Activated T-cell treated with anti-CD3 and anti-CD28 coated beads for 1 hour (primary cell): ENCODE measurements around the gene HSF2BP.
"Not testable (repeated sequence)": the region's sequence is repeated elsewhere in the genome, so short reads cannot be mapped to it uniquely, and the experiment has no call there.

Experiments used
- DNase-seq: peaks from one replicate; pipeline ENCODE4 v3.0.0-alpha.2; 2020; ENCODE audit warnings: low read depth

Gene HSF2BP

GRCh38 chr21:43651926-43652325, 7.4 kb downstream of the HSF2BP start:
- not testable (repeated sequence) for DNase-seq

GRCh38 chr21:43648171-43648570, 11.1 kb downstream of the HSF2BP start:
- no peak for DNase-seq

GRCh38 chr21:43646550-43647260, 12.6 kb downstream of the HSF2BP start:
- peak; percentile 81 for DNase-seq

GRCh38 chr21:43645976-43646375, 13.3 kb downstream of the HSF2BP start:
- DNase-seq, result no peak

GRCh38 chr21:43645136-43645891, 14.0 kb downstream of the HSF2BP start:
- no peak for DNase-seq

- DNase-seq, result no peak
These were observed 14.7 kb downstream of the HSF2BP start for GRCh38 chr21:43644609-43645008.

- DNase-seq, result no peak
These were observed 15.2 kb downstream of the HSF2BP start for GRCh38 chr21:43644071-43644470.

- no peak for DNase-seq
These were observed 16.1 kb downstream of the HSF2BP start for GRCh38 chr21:43643193-43643592.

- DNase-seq, result no peak
These were observed 18.9 kb downstream of the HSF2BP start for GRCh38 chr21:43640400-43640799.

GRCh38 chr21:43639470-43640353, 19.6 kb downstream of the HSF2BP start:
- DNase-seq, result no peak

- no peak for DNase-seq
These were observed 21.6 kb downstream of the HSF2BP start for GRCh38 chr21:43637530-43638158.

- no peak for DNase-seq
These were observed 23.9 kb downstream of the HSF2BP start for GRCh38 chr21:43635436-43635835.

GRCh38 chr21:43634618-43635017, 24.7 kb downstream of the HSF2BP start:
- no peak for DNase-seq

GRCh38 chr21:43632373-43632905, 26.8 kb downstream of the HSF2BP start:
- DNase-seq, result no peak

- DNase-seq, result no peak
These were observed 27.7 kb downstream of the HSF2BP start for GRCh38 chr21:43631411-43632107.

GRCh38 chr21:43627527-43627926, 31.8 kb downstream of the HSF2BP start:
- DNase-seq, result no peak

GRCh38 chr21:43626390-43626789, 32.9 kb downstream of the HSF2BP start:
- DNase-seq, result no peak

GRCh38 chr21:43624339-43624738, 34.9 kb downstream of the HSF2BP start:
- no peak for DNase-seq

GRCh38 chr21:43623588-43623987, 35.7 kb downstream of the HSF2BP start:
- no peak for DNase-seq

- DNase-seq, result no peak
These were observed 36.5 kb downstream of the HSF2BP start for GRCh38 chr21:43622796-43623195.

- no peak for DNase-seq
These were observed 39.4 kb downstream of the HSF2BP start for GRCh38 chr21:43619856-43620255.
